DMS53 treated with DMSO at 0.1 percent for 48 hours (cell line): ENCODE results near the gene CNIH4.
"Not testable (repeated sequence)": the region's sequence is repeated elsewhere in the genome, so short reads cannot be mapped to it uniquely, and the experiment has no call there.

ENCODE experiments used
- DNase-seq: peaks from one replicate; lab custom pipeline; 2025; ENCODE audit not compliant: unreplicated experiment; lab: John Stamatoyannopoulos, UW

CNIH4 gene

GRCh38 chr1:224393294-224393693 is 36.6 kb downstream of the CNIH4 start:
- no peak for DNase-seq

GRCh38 chr1:224399887-224400286 is 43.2 kb downstream of the CNIH4 start:
- DNase-seq = no peak

GRCh38 chr1:224402472-224403036 is 45.9 kb downstream of the CNIH4 start:
- no peak for DNase-seq

GRCh38 chr1:224404916-224405603 is 48.4 kb downstream of the CNIH4 start:
- DNase-seq = no peak

- no peak for DNase-seq
Measured at GRCh38 chr1:224405604-224405970, 48.9 kb downstream of the CNIH4 start.

- DNase-seq = no peak
Measured at GRCh38 chr1:224406216-224406615, 49.5 kb downstream of the CNIH4 start.

GRCh38 chr1:224407571-224408293 is 51.1 kb downstream of the CNIH4 start:
- DNase-seq = no peak

GRCh38 chr1:224408294-224408590 is 51.6 kb downstream of the CNIH4 start:
- no peak for DNase-seq

GRCh38 chr1:224411766-224412165 is 55.1 kb downstream of the CNIH4 start:
- DNase-seq = no peak

- no peak for DNase-seq
Measured at GRCh38 chr1:224420106-224420505, 63.4 kb downstream of the CNIH4 start.

- no peak for DNase-seq
Measured at GRCh38 chr1:224425279-224425884, 68.7 kb downstream of the CNIH4 start.

- not testable (repeated sequence) for DNase-seq
Measured at GRCh38 chr1:224426869-224427268, 70.2 kb downstream of the CNIH4 start.

GRCh38 chr1:224427346-224427745 is 70.7 kb downstream of the CNIH4 start:
- no peak for DNase-seq

- DNase-seq = not testable (repeated sequence)
Measured at GRCh38 chr1:224428713-224429112, 72.0 kb downstream of the CNIH4 start.
